Esophagus squamous epithelium (tissue), 4 donors: Measurements from ENCODE around the gene MTX1. TPM values are rescaled to one million over a fixed set of nuclear protein-coding genes. Genes with fewer than 3 reads are reported as not detected.

Source experiments
- total RNA-seq, 4 donors: library from RNA; depleted of rRNA; stranded (reverse); fragments of >200 nt; gene quantifications; one replicate each; pipeline ENCODE4 v1.1.0, GENCODE V29; 2016

The MTX1 gene
- total RNA-seq, 4 donors from 2014 or later, result 34.0 to 59.1 (median 42.9) TPM

Other genes starting within 250 kb of the MTX1 start
- 10 to 100 TPM; 14.4 to 18.8 (median 17.5) TPM for gene PYGO2, start 246.9 kb upstream of the MTX1 start, total RNA-seq
- gene SHC1, start 237.9 kb upstream of the MTX1 start, total RNA-seq, result 10 to 100 TPM; 37.6 to 80.9 (median 65.8) TPM
- 10 to 100 TPM; 34.9 to 72.8 (median 55.3) TPM for gene CKS1B, start 234.0 kb upstream of the MTX1 start, total RNA-seq
- gene FLAD1, start 225.4 kb upstream of the MTX1 start, total RNA-seq, result 10 to 100 TPM; 21.5 to 30.9 (median 29.5) TPM
- not detected for gene LENEP, start 215.1 kb upstream of the MTX1 start, total RNA-seq
- 100 to 1,000 TPM; 101 to 220 (median 113) TPM for gene ZBTB7B, start 205.9 kb upstream of the MTX1 start, total RNA-seq
- 1 to 10 TPM in 1 of 4 donors, under 1 TPM in 3; 0.11 to 8.2 (median 0.18) TPM for gene DCST2, start 174.9 kb upstream of the MTX1 start, total RNA-seq
- under 1 TPM in 1 of 4 donors, not detected in 3; 0.19 TPM for gene DCST1, start 174.9 kb upstream of the MTX1 start, total RNA-seq
- 100 to 1,000 TPM; 135 to 194 (median 183) TPM for gene ADAM15, start 157.4 kb upstream of the MTX1 start, total RNA-seq
- gene EFNA4, start 145.0 kb upstream of the MTX1 start, total RNA-seq, result 10 to 100 TPM in 3 of 4 donors, 1 to 10 TPM in 1; 8.1 to 22.9 (median 12.2) TPM
- gene EFNA3, start 129.9 kb upstream of the MTX1 start, total RNA-seq, result 10 to 100 TPM; 20.0 to 25.8 (median 21.1) TPM
- 10 to 100 TPM; 30.2 to 42.9 (median 31.0) TPM for gene EFNA1, start 80.8 kb upstream of the MTX1 start, total RNA-seq
- 10 to 100 TPM; 21.4 to 27.2 (median 26.0) TPM for gene SLC50A1, start 72.8 kb upstream of the MTX1 start, total RNA-seq
- 10 to 100 TPM; 33.1 to 67.7 (median 45.4) TPM for gene DPM3, start 68.2 kb upstream of the MTX1 start, total RNA-seq
- 100 to 1,000 TPM in 1 of 4 donors, 10 to 100 TPM in 3; 70.8 to 122 (median 73.8) TPM for gene KRTCAP2, start 35.4 kb upstream of the MTX1 start, total RNA-seq
- under 1 TPM in 3 of 4 donors, not detected in 1; 0.30 to 0.53 (median 0.38) TPM for gene TRIM46, start 34.8 kb upstream of the MTX1 start, total RNA-seq
- gene THBS3, start 798 bp upstream of the MTX1 start, total RNA-seq, result 10 to 100 TPM in 3 of 4 donors, 1 to 10 TPM in 1; 8.7 to 18.5 (median 11.1) TPM
- 10 to 100 TPM; 10.5 to 27.9 (median 16.1) TPM for gene ENTREP3, start 46.8 kb downstream of the MTX1 start, total RNA-seq
- 10 to 100 TPM; 56.8 to 72.2 (median 60.1) TPM for gene SCAMP3, start 53.7 kb downstream of the MTX1 start, total RNA-seq
- gene CLK2, start 64.8 kb downstream of the MTX1 start, total RNA-seq, result 10 to 100 TPM; 21.9 to 35.1 (median 25.6) TPM
- gene HCN3, start 68.8 kb downstream of the MTX1 start, total RNA-seq, result 1 to 10 TPM; 2.1 to 3.0 (median 2.5) TPM
- gene PKLR, start 92.7 kb downstream of the MTX1 start, total RNA-seq, result under 1 TPM in 1 of 4 donors, not detected in 3; 0.18 TPM
- 100 to 1,000 TPM; 152 to 422 (median 192) TPM for gene FDPS, start 100.2 kb downstream of the MTX1 start, total RNA-seq
- gene RUSC1, start 112.2 kb downstream of the MTX1 start, total RNA-seq, result 10 to 100 TPM; 35.8 to 52.0 (median 40.1) TPM